SK-N-SH (cell line): Measurements from ENCODE around the gene TNFAIP8L2. TPM values are rescaled to one million over a fixed set of nuclear protein-coding genes. Genes with fewer than 3 reads are reported as not detected.

Experiments used
- CTCF ChIA-PET: fragments of 300-600, 350-600 bp; formaldehyde crosslinking; extraction: SDS; loops from one replicate; lab custom pipeline; 2021; lab: Yijun Ruan, JAX
- POLR2A ChIA-PET: fragments of 350-600 bp; sonication (Branson Sonifier 250); formaldehyde crosslinking; extraction: SDS; loops from one replicate; lab custom pipeline; 2020; ENCODE audit warnings: antibody characterized with exemption, inconsistent platforms; lab: Yijun Ruan, JAX
- DNase-seq: peaks from one replicate; pipeline ENCODE4 v3.0.0; 2012
- H2AFZ ChIP-seq: fragments of 200-600 bp; sonication (generic); 2 replicates; pipeline ENCODE4 v1.8.1; 2016; ENCODE audit warnings: antibody characterized with exemption, mild to moderate bottlenecking, low read depth
- H3F3A ChIP-seq: fragments of 200-600 bp; sonication (generic); replicated peaks from 2 replicates; pipeline ENCODE3; 2016; ENCODE audit warnings: antibody characterized with exemption, mild to moderate bottlenecking; ENCODE audit not compliant: insufficient read depth
- H3K27ac ChIP-seq, 2 experiments: fragments of 200-500 bp in 1 of 2; fragments of 200-600 bp in 1 of 2; sonication (Bioruptor generic) in 1 of 2; sonication (generic), shearing (Covaris generic) in 1 of 2; 2 replicates each; pipeline versions ENCODE4 v1.5.1 to v1.6.1; 2014 to 2016; ENCODE audit warnings: low read depth in 2 of 2, inconsistent platforms in 1 of 2, low read length in 1 of 2, mild to moderate bottlenecking in 1 of 2, mixed read lengths in 1 of 2
- H3K27me3 ChIP-seq: fragments of 200-600 bp; sonication (generic), shearing (Covaris generic); 2 replicates; pipeline ENCODE4 v1.6.1; 2016; ENCODE audit warnings: mixed run types; ENCODE audit not compliant: insufficient read depth
- H3K36me3 ChIP-seq, 2 experiments: fragments of 200-500 bp in 1 of 2; fragments of 200-600 bp in 1 of 2; sonication (Bioruptor generic) in 1 of 2; sonication (generic) in 1 of 2; replicated peaks in 1 of 2; 2 replicates each; pipeline versions ENCODE3 to v1.5.1; 2014 to 2016; ENCODE audit warnings: low read length in 1 of 2, mild to moderate bottlenecking in 1 of 2; ENCODE audit not compliant: insufficient read depth in 2 of 2, control insufficient read depth in 1 of 2
- H3K4me1 ChIP-seq, 2 experiments: fragments of 200-500 bp in 1 of 2; fragments of 200-600 bp in 1 of 2; sonication (Bioruptor generic) in 1 of 2; sonication (generic), shearing (Covaris generic) in 1 of 2; 2 replicates each; pipeline versions ENCODE4 v1.5.1 to v1.6.1; 2014 to 2016; ENCODE audit warnings: low read depth in 1 of 2, low read length in 1 of 2, mixed run types in 1 of 2; ENCODE audit not compliant: insufficient read depth in 2 of 2, control insufficient read depth in 1 of 2
- H3K4me2 ChIP-seq: fragments of 200-600 bp; sonication (generic), shearing (Covaris generic); 2 replicates; pipeline ENCODE4 v1.6.1; 2017; ENCODE audit warnings: mixed run types
- H3K4me3 ChIP-seq, 2 experiments: fragments of 200-500 bp in 1 of 2; fragments of 200-600 bp in 1 of 2; sonication (Bioruptor generic) in 1 of 2; sonication (generic), shearing (Covaris generic) in 1 of 2; 2 replicates each; pipeline versions ENCODE4 v1.5.1 to v1.8.1; 2014 to 2016; ENCODE audit warnings: low read depth in 2 of 2, inconsistent platforms in 1 of 2, low read length in 1 of 2, mild to moderate bottlenecking in 1 of 2, mixed read lengths in 1 of 2, moderate library complexity in 1 of 2
- H3K79me2 ChIP-seq: fragments of 200-600 bp; sonication (generic); 2 replicates; pipeline ENCODE4 v1.8.1; 2017; ENCODE audit warnings: mild to moderate bottlenecking; ENCODE audit not compliant: insufficient read depth
- H3K9ac ChIP-seq: fragments of 200-600 bp; sonication (generic); 2 replicates; pipeline ENCODE4 v1.6.1; 2017; ENCODE audit warnings: mixed run types
- H3K9me2 ChIP-seq: fragments of 200-600 bp; sonication (generic); 2 replicates; pipeline ENCODE4 v1.6.1; 2017; ENCODE audit warnings: mixed run types
- H3K9me3 ChIP-seq: fragments of 200-600 bp; sonication (generic); 2 replicates; pipeline ENCODE4 v1.6.1; 2017; ENCODE audit warnings: mixed run types, mild to moderate bottlenecking, moderate library complexity
- H4K20me1 ChIP-seq: fragments of 200-600 bp; sonication (generic); 2 replicates; pipeline ENCODE4 v1.6.1; 2017; ENCODE audit warnings: mild to moderate bottlenecking, mixed run types; ENCODE audit not compliant: insufficient read depth
- CHD2 ChIP-seq: fragments of 150-350 bp; IDR thresholded peaks from 2 replicates; pipeline ENCODE4 v1.6.1; 2018; ENCODE audit warnings: low read length; ENCODE audit not compliant: partially characterized antibody
- CTCF ChIP-seq: fragments of 200-600 bp; sonication (generic); IDR thresholded peaks from 2 replicates; pipeline ENCODE4 v1.6.1; 2017; ENCODE audit warnings: antibody characterized with exemption, mild to moderate bottlenecking, moderate library complexity
- ELF1 ChIP-seq: IDR thresholded peaks from 2 replicates; pipeline ENCODE4 v1.4.0; 2012
- IRF3 ChIP-seq: fragments of 150-350 bp; IDR thresholded peaks from 2 replicates; pipeline ENCODE4 v1.6.1; 2016; ENCODE audit warnings: mild to moderate bottlenecking, low read depth, low read length
- MXI1 ChIP-seq: IDR thresholded peaks from 2 replicates; pipeline ENCODE4 v1.6.1; 2012; ENCODE audit warnings: mild to moderate bottlenecking, low read depth, low read length, improper control_type of control experiment
- RAD21 ChIP-seq: IDR thresholded peaks from 2 replicates; pipeline ENCODE4 v1.6.1; 2012; ENCODE audit warnings: mild to moderate bottlenecking, low read length
- RXRA ChIP-seq: IDR thresholded peaks from 2 replicates; pipeline ENCODE4 v1.4.0; 2012; ENCODE audit warnings: low read depth, mild to moderate bottlenecking, borderline replicate concordance
- SMC3 ChIP-seq: IDR thresholded peaks from 2 replicates; pipeline ENCODE4 v1.6.1; 2012; ENCODE audit warnings: low read depth, low read length, improper control_type of control experiment
- YY1 ChIP-seq: IDR thresholded peaks from 2 replicates; pipeline ENCODE4 v1.4.0; 2012; ENCODE audit warnings: low read depth, mild to moderate bottlenecking
- WGBS: methylation state at CpG from one replicate; pipeline ENCODE4 v1.1.6; 2017; ENCODE audit warnings: low lambda C conversion rate; 5-methylcytosine and 5-hydroxymethylcytosine counted together
- polyA plus RNA-seq, 3 experiments: library from polyadenylated mRNA; depleted of rRNA; stranded (reverse); fragments of >200 nt; gene quantifications; 2 replicates each; pipeline ENCODE4 v1.2.3, GENCODE V29; 2012

The TNFAIP8L2 gene
- polyA plus RNA-seq, 1 of the 3 experiments (the other 2 are of a cell fraction) = not detected

GRCh38 chr1:151106894-151107293, 49.6 kb upstream of the TNFAIP8L2 start:
- H3K4me2 ChIP-seq = peak overlapping the region; percentile 29; the same call in 1 of the 2 replicates
- no peak for TF ChIP-seq CHD2
- peak; percentile 34; the same call in 1 of the 2 replicates for TF ChIP-seq RXRA
- no peaks in the 10 kb centered on the region for H3K36me3 ChIP-seq
- POLR2A ChIA-PET = no interaction called here
- H3K9me3 ChIP-seq = no peaks in the 10 kb centered on the region
- no peaks in the 10 kb centered on the region for H3K9me2 ChIP-seq
- no peaks in the 10 kb centered on the region for H3K79me2 ChIP-seq
- no peaks in the 10 kb centered on the region for H4K20me1 ChIP-seq
- no peak overlapping the region for H3K4me3 ChIP-seq
- no peak overlapping the region for H3K9ac ChIP-seq
- H2AFZ ChIP-seq = peak overlapping the region; percentile 68; the same call in 1 of the 2 replicates
- CTCF ChIA-PET = interaction anchor here (1.7 kb wide), 1 partner anchor 50 kb away, joined by 5 read pairs; the partner anchor contains the start of gene TNFAIP8L2
- H3F3A ChIP-seq = no peaks in the 10 kb centered on the region
- no peak for DNase-seq
- WGBS = 57% methylated on average over 2 of the region's 2 CpGs
- H3K27me3 ChIP-seq = no peaks in the 10 kb centered on the region
- H3K4me1 ChIP-seq = peaks cover 0 to 7% of the 10 kb centered on the region in 2 experiments; a peak in 2 of 4 replicates
- H3K27ac ChIP-seq = peak overlapping the region in 1 of 2 experiments; percentile 48; a peak in 2 of 4 replicates

GRCh38 chr1:151108331-151108730, 48.1 kb upstream of the TNFAIP8L2 start:
- ChIA-PET CTCF (interaction anchor here (1.4 to 2.1 kb wide), 3 partner anchors 9 to 48 kb away, joined by 3 to 9 read pairs (median 5); partner anchors contain the start of gene TNFAIP8L2), POLR2A (interaction anchor here (0.7 kb wide), 1 partner anchor 913 kb away, joined by 3 read pairs; no protein-coding TSS in a partner anchor)
- no peaks in the 10 kb centered on the region for H3K79me2 ChIP-seq
- no peak overlapping the region for H3K27ac ChIP-seq
- no peaks in the 10 kb centered on the region for H3K9me2 ChIP-seq
- H3K9me3 ChIP-seq = no peaks in the 10 kb centered on the region
- H3K36me3 ChIP-seq = no peaks in the 10 kb centered on the region
- H3K4me2 ChIP-seq = no peak overlapping the region
- H3K4me1 ChIP-seq = peaks cover 0 to 7% of the 10 kb centered on the region in 2 experiments; a peak in 2 of 4 replicates
- H3K9ac ChIP-seq = no peak overlapping the region
- H3K4me3 ChIP-seq = no peak overlapping the region
- no peaks in the 10 kb centered on the region for H4K20me1 ChIP-seq
- 96% methylated on average over 5 of the region's 5 CpGs for WGBS
- no peak for TF ChIP-seq SMC3
- no peak for TF ChIP-seq CTCF
- no peak for TF ChIP-seq MXI1
- no peak for TF ChIP-seq YY1
- no peak for TF ChIP-seq CHD2
- no peak for TF ChIP-seq IRF3
- TF ChIP-seq RAD21 = no peak
- TF ChIP-seq ELF1 = no peak
- H3K27me3 ChIP-seq = no peaks in the 10 kb centered on the region
- no peak for DNase-seq
- H3F3A ChIP-seq = no peaks in the 10 kb centered on the region
- no peak overlapping the region for H2AFZ ChIP-seq
